CD1c-positive myeloid dendritic cell (primary cell): ENCODE data around the gene TRABD.

Source experiments
- DNase-seq: peaks from one replicate; pipeline ENCODE4 v3.0.0-alpha.2; 2016; ENCODE audit errors: extremely low spot score

The TRABD gene

DNA sequence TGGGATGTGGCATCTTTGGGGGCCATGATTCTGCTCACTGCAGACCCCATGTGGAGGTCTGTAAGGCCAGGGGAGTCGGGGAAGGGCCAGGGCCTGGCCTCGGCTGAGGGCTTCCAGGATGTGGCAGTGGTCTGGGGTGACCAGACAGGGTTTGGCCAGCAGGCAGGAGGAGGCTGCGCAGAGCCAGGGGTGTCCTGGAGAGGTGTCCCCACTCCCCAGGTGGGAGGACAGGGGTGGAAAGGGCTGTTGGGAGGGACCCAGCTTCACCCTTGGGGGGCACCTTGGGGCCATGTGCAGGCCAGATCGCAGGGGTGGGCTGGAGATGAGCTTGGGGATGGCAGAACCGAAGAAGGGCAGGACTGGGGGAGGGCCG lies 11.7 kb upstream of the TRABD start:
- DNase-seq = no peak

DNA sequence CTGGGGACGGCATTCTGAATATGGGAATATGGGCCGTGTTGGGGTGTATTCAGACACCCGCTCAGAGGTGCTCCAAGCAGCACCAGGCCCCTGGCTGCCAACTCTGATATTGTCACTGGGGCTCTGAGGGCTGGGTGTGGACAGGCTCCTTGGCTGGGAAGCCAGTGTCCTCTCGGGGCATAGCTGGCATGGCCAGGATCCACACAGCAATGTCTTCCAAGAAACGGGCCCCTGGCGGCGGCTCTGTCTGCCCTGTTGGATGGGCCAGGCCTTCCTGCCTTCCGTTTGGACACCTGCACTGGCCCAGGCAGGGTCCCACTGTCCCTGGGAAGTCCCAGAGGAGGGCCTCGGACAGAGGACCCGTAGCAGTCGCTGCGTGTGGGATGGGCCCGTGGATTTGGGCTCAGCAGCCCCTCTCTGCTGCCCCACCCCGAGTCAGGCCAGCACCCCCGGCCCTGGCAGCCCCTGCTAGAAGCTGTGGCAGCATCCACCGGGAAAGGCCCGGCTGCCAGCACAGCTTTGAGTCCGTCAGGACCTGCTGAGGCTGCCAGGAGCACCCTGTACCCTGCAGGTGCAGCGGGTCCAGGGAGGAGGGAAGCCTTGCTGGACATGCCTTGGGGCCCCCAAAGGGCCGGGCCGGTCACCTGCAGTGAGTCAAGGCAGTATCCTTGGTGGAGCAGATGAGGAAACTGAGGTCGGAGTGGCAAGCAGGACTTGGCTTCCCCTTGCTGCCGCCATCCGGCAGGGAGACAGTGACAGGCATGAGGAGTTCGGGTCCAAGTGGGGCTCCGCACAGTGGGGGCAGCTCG lies 11.1 kb upstream of the TRABD start:
- no peak for DNase-seq

DNA sequence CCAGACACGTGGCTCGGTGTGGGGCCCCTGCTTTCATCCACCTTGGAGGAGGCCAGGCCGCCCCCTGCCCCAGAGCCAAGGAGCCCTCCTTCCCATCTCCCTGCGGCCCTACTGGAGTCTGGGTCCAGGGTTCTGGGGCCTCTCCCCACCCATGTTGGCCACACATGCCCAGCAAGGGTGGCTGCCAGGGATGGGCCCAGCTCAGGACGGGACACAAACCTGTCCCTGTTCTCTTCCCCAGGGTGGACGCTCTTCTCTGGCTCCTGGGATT lies 10.6 kb upstream of the TRABD start:
- no peak for DNase-seq

DNA sequence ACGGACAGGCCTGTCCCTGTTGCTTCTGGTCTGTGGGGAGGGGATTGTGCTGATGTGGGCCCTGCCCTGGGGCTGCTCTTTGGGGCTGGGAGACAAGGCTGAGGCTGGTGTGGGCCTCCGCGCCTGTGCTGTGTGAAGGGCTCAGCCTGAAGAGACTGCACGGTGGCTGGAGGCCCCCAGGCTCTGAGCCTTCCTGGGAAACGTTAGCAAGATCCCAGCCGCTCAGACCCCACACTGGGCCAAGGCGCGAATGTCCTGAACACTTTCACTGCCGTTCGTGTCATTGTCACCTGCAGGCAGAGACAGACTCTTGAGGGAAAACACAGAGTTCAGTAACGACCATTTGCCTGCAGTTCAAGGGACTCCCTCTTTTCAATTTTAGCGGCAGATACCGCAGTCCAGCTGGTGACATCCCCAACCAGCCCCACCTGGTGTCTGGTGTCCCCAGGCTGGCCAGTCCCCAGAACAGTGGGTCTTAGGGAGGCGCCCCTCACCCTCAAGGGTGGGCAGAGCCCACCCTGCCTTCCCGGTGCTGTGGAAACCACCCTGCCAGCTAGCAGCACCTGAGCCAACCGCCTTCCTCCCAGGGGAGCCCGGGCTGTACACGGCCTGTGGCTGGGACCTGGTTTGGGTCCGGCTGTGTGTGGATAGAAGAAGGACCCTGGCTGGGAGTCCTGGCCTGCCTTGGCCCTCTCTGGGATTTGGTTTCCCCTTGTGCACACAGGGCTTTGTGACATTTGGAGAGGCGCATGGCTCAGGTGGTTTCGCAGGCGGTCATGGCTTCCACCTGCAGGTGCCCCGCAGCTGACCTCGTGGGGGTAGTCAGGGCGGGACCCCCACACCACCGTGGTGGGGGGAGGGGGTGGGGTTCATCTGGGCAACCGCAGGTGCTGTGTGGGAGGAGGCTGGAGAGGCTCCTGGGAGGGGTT lies 9.5 kb upstream of the TRABD start:
- no peak for DNase-seq

DNA sequence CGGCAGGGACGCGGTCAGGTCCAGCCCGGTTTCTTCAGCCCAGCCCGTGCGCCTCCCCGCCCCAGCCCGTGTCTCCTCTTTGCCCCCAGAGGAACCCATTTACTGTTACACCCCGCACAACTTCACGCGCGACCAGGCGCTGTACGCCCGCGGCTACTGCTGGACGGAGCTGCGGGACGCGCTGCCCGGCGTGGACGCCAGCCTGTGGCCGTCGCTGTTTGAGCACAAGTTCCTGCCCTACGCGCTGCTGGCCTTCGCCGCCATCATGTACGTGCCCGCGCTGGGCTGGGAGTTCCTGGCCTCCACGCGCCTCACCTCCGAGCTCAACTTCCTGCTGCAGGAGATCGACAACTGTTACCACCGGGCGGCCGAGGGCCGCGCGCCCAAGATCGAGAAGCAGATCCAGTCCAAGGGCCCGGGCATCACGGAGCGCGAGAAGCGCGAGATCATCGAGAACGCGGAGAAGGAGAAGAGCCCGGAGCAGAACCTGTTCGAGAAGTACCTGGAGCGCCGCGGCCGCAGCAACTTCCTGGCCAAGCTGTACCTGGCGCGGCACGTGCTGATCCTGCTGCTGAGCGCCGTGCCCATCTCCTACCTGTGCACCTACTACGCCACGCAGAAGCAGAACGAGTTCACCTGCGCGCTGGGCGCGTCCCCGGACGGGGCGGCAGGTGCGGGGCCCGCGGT lies 8.7 kb upstream of the TRABD start:
- DNase-seq = no peak

DNA sequence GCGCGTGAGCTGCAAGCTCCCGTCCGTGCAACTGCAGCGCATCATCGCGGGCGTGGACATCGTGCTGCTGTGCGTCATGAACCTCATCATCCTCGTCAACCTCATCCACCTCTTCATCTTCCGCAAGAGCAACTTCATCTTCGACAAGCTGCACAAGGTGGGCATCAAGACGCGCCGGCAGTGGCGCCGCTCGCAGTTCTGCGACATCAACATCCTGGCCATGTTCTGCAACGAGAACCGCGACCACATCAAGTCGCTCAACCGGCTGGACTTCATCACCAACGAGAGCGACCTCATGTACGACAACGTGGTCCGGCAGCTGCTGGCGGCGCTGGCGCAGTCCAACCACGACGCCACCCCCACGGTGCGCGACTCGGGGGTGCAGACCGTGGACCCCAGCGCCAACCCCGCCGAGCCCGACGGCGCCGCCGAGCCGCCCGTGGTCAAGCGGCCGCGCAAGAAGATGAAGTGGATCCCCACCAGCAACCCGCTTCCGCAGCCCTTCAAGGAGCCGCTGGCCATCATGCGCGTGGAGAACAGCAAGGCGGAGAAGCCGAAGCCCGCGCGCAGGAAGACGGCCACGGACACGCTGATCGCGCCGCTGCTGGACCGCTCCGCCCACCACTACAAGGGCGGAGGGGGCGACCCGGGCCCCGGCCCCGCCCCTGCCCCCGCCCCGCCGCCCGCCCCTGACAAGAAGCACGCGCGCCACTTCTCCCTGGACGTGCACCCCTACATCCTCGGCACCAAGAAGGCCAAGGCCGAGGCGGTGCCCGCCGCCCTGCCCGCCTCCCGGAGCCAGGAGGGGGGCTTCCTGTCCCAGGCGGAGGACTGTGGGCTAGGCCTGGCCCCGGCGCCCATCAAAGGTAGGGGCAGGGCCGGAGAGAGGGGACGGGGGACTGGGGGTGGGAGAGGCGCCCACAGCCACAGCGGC lies 7.9 kb upstream of the TRABD start:
- no peak for DNase-seq

DNA sequence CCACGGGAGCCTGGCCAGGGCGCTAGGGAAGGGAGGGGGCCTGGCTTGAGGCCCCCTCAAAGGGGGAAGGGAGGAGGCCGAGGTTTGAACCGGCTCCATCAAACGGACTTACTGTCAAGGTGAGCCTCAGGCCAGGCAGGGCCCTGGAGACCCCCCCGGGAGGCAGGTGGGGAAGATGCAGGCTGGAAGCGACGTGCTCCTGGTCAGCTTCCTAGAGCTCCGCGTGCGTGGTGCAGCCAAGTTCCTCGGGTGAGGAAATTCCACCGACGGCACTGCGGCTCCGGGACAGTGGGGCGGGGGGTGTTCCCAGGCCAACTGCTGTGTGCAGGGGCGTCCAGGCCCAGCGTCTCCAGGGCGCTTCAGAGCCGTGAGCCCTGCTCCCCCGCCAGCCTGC lies 7.2 kb upstream of the TRABD start:
- no peak for DNase-seq

DNA sequence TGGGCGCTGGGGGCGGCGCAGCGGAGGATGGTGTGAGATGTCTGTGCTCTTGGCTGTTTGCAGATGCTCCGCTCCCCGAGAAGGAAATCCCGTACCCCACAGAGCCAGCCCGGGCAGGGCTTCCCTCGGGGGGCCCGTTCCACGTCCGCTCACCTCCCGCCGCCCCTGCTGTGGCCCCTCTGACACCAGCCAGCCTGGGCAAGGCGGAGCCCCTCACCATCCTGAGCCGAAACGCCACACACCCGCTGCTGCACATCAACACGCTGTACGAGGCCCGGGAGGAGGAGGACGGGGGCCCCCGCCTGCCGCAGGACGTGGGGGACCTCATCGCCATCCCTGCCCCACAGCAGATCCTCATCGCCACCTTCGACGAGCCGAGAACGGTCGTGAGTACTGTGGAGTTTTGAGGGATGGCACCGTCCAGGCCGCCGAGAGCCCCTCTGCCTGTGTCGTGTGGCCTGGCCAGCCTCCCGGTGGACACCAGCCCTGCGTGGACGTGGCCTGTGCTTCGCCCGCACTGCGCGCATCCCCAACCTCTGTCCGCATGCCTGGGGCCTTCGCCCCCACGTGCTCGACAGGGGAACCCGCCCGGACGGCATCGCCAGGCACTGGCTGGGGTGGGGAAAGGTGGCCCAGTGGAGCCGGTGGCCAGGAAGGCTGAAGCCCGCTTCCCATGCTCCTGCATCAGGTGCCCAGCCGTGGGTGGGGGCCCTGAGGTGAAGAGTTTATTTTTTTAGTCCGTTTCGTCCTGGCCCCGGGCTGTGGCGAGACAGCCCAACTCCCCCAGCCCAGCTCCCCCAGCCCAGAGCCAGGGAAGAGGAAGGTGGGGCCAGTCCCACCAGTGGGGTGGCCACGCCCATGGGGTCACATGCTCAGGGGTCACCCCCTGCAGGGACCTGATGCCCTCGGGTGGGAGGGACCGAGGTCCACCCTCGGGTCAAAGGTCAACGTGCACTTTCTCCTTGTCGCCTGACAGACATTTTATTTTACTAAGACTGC lies 6.5 kb upstream of the TRABD start:
- no peak for DNase-seq

DNA sequence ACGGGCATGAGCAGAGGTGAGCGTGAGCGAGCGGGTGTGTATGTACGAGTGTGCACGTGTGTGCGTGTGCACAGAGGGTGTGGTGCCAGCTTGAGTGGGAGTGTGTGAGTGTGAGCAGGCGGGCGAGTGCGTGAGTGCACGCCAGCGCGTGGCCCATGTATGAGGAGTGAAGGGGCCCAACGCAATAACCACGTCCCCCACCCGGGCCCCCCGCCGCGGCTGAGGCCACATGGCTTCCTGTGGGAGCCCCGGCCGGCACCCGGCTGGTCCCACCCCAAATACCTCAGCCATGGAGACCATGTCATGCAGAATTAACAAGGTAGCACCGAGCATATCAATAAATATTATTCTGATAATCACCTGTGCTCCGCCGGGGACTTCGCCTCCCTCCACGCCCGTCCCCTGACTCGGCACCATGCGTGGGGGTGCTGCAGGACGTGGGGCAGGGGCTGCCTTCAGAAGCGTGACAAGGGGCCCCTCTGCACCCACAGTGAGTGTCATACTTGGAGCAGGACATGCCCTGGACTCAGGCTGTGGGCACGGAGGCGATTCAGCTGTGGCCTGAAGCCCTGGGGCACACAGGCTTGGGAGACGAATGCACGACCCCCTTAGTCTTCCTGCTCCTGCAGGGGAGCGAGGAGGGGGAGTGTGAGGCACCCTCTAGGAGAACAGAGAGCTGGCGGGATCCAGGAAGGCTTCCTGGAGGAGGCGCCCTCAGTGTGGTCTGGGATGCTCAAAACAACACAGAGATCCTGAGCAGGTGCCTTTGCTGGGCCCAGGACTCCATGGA lies 5.6 kb upstream of the TRABD start:
- no peak for DNase-seq

DNA sequence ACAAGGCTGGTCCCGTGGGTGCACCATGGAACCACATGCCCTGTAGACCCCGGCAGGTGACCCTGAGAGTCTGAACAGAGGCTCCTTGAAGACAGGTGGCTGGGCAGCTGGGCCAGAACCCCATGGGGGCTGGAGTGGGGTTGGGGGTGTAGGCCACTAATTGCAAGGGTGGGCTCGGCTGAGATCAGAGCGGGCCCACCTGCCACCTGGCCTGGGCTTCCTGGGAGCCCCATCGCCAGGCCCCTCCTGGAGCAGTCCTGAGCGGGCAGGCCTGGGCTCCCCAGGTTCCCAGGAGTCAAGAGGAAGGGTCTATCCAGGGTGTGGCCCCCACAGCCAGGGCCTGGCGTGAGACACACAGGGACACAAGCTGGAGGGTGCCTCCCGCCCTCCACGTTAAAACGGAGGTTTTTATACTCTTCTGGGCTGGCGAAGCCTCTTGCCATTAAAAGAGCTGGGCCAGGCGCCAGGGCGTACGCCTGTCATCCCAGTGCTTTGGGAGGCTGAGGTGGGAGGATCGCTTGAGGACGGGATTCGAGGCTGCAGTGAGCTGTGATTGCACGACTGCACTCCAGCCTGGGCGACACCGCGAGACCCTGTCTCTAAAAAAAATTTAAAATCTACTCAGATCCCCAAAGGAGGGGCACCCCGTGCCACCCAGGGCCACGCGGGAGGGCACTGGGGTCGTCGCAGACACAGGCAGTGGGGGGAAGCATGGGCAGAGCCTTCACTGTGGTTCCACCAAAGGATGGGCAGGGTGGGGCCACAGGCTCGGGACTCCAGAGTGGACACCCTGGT lies 4.8 kb upstream of the TRABD start:
- no peak for DNase-seq

DNA sequence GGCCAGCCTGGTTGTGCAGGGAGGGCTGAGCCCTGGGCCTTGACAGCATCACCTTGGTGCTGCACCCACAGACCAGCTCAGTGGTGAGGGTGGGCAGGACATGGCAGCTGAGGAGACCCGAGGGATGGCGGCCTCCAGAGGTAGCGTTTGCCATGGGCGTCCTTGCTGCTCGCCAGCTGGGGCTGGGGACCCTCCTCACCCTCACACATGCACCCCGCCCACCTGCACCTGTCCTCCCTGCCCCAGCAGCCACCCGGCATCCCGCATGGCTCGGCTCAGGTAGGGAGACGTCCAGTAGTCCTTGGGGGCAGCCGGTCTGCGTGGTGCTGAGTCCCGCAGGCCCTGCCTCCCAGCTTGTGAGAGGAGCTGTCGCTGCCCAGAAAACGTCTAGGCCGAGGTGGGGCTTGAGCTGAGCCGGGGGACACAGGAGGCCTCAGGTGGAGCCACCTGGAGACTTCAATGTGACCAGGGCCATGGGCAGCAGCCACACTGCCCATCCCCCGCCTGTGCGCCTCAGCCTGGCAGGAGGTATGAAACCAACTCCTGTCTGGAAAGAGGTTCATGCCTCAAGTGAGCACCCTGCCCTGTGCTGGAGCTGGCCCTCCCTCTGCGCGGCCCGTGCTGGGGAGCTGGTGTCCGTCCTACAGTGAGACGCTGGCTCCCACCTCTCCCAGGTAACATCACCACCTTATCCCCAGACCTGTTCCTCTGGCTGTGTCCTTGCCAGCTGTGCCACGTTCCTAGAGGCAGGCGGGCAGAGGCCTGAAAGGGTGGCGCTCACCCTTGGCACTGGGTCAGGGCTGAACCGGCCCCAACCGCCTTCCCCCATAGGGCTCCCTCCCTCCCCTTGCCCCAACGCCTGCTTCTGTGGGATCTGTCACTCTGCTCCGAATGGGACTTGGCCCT lies 3.3 kb upstream of the TRABD start:
- no peak for DNase-seq

DNA sequence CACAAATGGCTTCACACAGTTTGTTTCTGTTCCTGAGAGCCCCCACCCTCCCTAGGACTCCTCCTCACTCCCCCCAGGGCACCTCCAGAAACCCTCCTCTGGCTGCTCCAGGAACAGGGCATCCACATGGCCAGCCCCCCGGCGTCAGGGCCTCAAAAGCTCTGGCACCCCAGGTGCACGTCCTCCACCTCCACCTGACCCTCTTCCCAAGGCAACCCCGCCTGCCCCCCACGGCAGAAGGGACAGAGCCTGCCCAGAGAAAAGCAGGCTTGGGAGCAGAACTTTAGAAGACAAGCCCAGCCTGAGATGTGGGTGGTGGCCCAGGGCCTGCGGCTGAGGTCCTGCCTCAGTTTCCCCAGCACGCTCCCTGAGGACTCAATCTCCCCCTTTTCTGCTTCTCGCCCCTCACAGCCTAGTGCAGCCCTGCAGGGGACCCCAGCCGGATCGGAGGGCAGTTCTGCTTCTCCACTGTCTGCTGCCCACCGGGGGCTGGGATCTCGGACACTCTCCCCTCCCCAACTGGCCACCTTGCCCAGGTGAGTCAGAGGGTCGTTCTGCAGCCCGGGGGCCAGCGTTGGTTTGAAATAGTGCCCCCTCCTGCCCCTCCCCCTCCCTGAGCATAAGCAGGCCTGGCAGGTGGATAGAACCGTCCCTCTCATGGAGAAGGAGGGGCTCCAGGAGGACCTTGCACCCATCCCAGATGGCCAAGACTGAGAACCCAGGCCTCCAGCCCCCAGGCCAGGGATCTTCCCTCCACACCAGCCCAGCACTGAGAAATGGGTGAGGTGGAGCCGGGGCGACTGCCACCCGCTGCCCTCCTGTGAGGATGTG lies 2.4 kb upstream of the TRABD start:
- DNase-seq = no peak

DNA sequence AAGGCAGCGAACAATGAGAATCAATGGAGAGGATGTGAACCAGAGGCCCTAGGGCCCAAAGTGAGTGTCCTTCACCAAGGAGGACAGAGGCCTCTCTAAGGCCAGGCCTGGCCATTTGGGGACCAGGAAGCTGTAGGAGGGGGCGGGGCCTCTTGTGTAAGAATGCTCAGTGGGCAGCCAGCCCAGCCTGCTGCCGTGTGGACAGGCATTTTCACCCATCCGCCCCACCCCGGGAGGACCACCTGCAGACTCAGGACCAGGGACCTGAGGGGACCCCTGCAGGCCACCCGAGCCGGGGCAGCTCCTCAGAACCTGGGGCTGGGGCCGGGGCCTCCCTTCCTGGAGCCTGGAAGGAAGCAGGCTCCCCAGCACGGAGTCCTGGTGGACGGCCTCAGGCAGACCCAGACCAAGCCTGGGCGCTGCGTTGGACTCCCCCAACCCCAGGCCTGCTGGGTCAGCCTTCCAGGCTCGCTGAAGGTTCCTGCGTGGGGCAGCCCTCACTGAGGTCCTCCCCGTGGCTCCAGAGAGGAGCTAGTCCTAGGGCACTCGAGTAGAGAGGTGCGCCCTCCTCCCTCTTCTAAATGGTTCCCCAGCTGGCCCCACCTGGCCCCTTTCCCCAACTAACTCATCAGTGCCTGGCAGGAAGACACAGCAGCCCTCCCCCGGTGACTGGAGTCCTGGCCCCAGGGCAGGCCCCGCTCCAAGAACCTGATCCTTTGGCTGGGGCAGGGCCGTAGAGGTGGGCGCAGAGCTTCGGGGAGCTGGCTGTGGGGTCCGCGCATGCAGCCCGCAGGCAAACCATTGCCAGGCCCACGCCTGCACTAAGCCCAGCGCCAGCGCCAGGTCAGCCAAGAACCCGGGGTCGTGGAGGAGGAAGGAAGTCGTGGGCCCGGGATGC lies 1.5 kb upstream of the TRABD start:
- peak; percentile 71 for DNase-seq

DNA sequence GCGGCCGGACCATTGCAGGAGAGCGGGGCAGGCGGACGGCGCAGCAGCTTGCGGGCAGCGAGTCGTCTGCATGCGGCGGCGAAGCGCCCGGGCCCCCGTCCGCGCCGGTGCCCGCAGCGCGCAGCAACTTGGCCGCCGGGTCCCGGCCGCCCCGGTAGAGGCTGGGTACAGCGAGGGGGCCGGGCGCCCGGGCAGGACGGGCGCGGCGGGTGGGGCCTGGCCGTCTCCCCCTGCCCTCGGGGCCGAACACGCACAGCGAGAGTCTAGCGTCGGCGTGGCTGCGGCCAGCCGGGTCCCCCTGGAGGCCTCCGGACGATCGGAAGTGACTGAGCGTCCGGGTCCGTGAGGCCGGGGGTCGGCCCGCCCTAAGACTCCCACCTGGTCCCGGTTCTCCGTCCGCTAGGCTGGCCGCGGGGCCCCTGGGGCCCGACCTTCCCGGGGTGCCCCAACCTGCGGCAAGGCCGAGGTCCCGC lies 775 bp upstream of the TRABD start:
- DNase-seq = peak; percentile 15

DNA sequence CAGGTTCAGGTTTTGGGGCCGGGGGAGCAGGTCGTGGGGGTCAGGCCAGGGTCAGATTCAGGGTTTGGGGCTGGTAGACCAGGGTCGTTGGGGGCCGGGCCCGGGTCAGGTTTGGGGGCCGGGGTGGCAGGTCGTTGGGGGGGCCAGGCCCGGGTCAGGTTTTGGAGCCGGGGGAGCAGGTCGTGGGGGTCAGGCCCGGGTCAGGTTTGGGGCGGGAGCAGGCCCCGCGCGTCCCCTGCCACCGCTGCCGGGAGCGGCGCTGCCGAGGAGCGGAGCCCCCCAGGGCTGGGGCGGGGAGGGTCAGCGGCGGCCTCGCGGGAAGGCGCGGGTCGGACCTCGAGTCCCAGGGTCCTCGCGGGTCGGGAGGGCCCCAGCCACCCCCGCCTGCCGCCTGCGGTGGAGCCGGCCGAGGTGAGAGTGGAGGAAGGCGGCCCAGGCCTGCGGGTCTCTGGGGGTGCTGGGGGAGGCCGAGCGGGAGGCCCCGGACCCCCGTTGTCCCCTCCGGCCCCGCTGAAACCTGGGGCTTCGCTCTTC lies 535 bp downstream of the TRABD start:
- no peak for DNase-seq
